ENCODE data around the gene SLC45A2. TPM values are rescaled to one million over a fixed set of nuclear protein-coding genes. Genes with fewer than 3 reads are reported as not detected.

SLC45A2 gene
- total RNA-seq, 3 donors from 2014 or later: not detected

GRCh38 chr5:33994845-33995244, 10.4 kb upstream of the SLC45A2 start:
- no peaks in the 10 kb centered on the region for H3K27me3 ChIP-seq
- TF ChIP-seq POLR2AphosphoS5 (IDR thresholded peaks at IDR 0.05) (no peak), CTCF (IDR thresholded peaks at IDR 0.05) (no peak), POLR2A (IDR thresholded peaks at IDR 0.05) (no peak)
- no peak overlapping the region for H3K4me3 ChIP-seq
- no peaks in the 10 kb centered on the region for H3K36me3 ChIP-seq
- H3K4me1 ChIP-seq: no peaks in the 10 kb centered on the region
- no peak for DNase-seq (ENCODE audit: low spot score in 2 of 2)
- intact Hi-C loops (cut with DNase I; ENCODE audit: low total_unique reads): no loop called here
- H3K27ac ChIP-seq: no peak overlapping the region
- H3K9me3 ChIP-seq: no peaks in the 10 kb centered on the region

- TF ChIP-seq CTCF (IDR thresholded peaks at IDR 0.05) (no peak), POLR2AphosphoS5 (IDR thresholded peaks at IDR 0.05) (no peak), POLR2A (IDR thresholded peaks at IDR 0.05) (no peak)
- intact Hi-C loops (cut with DNase I; ENCODE audit: low total_unique reads): no loop called here
- Histone ChIP-seq H3K4me3 (no peak overlapping the region), H3K9me3 (no peaks in the 10 kb centered on the region), H3K4me1 (no peaks in the 10 kb centered on the region), H3K27me3 (no peaks in the 10 kb centered on the region), H3K36me3 (peaks cover 4% of the 10 kb centered on the region), H3K27ac (no peak overlapping the region)
- no peak for DNase-seq (ENCODE audit: low spot score in 2 of 2)
These were observed 8.4 kb upstream of the SLC45A2 start for GRCh38 chr5:33992864-33993263.

- intact Hi-C loops (cut with DNase I; ENCODE audit: low total_unique reads): no loop called here
- Histone ChIP-seq H3K27me3 (no peaks in the 10 kb centered on the region), H3K4me1 (peaks cover 0 to 6% of the 10 kb centered on the region in 2 donors), H3K9me3 (no peaks in the 10 kb centered on the region), H3K36me3 (peaks cover 4% of the 10 kb centered on the region), H3K27ac (no peak overlapping the region), H3K4me3 (no peak overlapping the region)
- TF ChIP-seq CTCF (IDR thresholded peaks at IDR 0.05) (no peak), POLR2AphosphoS5 (IDR thresholded peaks at IDR 0.05) (no peak), POLR2A (IDR thresholded peaks at IDR 0.05) (no peak)
- DNase-seq (ENCODE audit: low spot score in 2 of 2): no peak
These were observed 954 bp upstream of the SLC45A2 start for GRCh38 chr5:33985447-33985846.

GRCh38 chr5:33984178-33984577, 315 bp downstream of the SLC45A2 start:
- H3K4me1 ChIP-seq: peaks cover 0 to 6% of the 10 kb centered on the region in 2 donors
- no peaks in the 10 kb centered on the region for H3K9me3 ChIP-seq
- H3K27ac ChIP-seq: no peak overlapping the region
- H3K4me3 ChIP-seq: no peak overlapping the region
- no peaks in the 10 kb centered on the region for H3K27me3 ChIP-seq
- DNase-seq (ENCODE audit: low spot score in 2 of 2): no peak
- H3K36me3 ChIP-seq: peaks cover 4% of the 10 kb centered on the region
- intact Hi-C loops (cut with DNase I; ENCODE audit: low total_unique reads): no loop called here
- TF ChIP-seq POLR2A (IDR thresholded peaks at IDR 0.05) (no peak), POLR2AphosphoS5 (IDR thresholded peaks at IDR 0.05) (no peak), CTCF (IDR thresholded peaks at IDR 0.05) (no peak)

GRCh38 chr5:33981408-33982162, 2.9 kb downstream of the SLC45A2 start:
- Histone ChIP-seq H3K4me1 (peaks cover 0 to 6% of the 10 kb centered on the region in 2 donors), H3K4me3 (no peak overlapping the region), H3K36me3 (no peaks in the 10 kb centered on the region), H3K27ac (no peak overlapping the region), H3K9me3 (no peaks in the 10 kb centered on the region), H3K27me3 (no peaks in the 10 kb centered on the region)
- intact Hi-C loops (cut with DNase I; ENCODE audit: low total_unique reads): no loop called here
- no peak for TF ChIP-seq POLR2A (IDR thresholded peaks at IDR 0.05)
- TF ChIP-seq POLR2AphosphoS5 (IDR thresholded peaks at IDR 0.05): no peak
- TF ChIP-seq CTCF (IDR thresholded peaks at IDR 0.05): no peak
- DNase-seq (ENCODE audit: low spot score in 2 of 2): no peak

Measured in breast epithelium (tissue), 4 donors.